Heart right ventricle (tissue), 16 donors: ENCODE measurements around the gene GRK5. TPM values are rescaled to one million over a fixed set of nuclear protein-coding genes. Genes with fewer than 3 reads are reported as not detected.

Experiments
- ATAC-seq, 8 donors: fragments of 200-7000 bp; cut with Tn5 transposase; one replicate each; pipeline ENCODE4 v1.9.1; 2020; ENCODE audit warnings: mild to moderate bottlenecking in 8 of 8, moderate library complexity in 8 of 8, moderate number of reproducible peaks in 1 of 8
- DNase-seq, 2 donors: peaks; one replicate each; pipeline ENCODE4 v3.0.0-alpha.2; 2020
- H3K27ac ChIP-seq, 10 donors: fragments of 200-600 bp; sonication (generic) in 2 of 10; one replicate each; pipeline versions ENCODE4 v1.5.0 to v1.8.0; 2020 to 2022; ENCODE audit warnings: mild to moderate bottlenecking in 3 of 10
- H3K27me3 ChIP-seq, 7 donors: fragments of 200-600 bp; one replicate each; pipeline ENCODE4 v1.8.0; 2021 to 2022; ENCODE audit warnings: mild to moderate bottlenecking in 2 of 7
- H3K36me3 ChIP-seq, 9 donors: fragments of 200-600 bp; sonication (generic) in 1 of 9; one replicate each; pipeline versions ENCODE4 v1.5.0 to v1.8.0; 2020 to 2022; ENCODE audit warnings: mild to moderate bottlenecking in 2 of 9
- H3K4me1 ChIP-seq, 9 donors: fragments of 200-600 bp; sonication (generic) in 1 of 9; one replicate each; pipeline versions ENCODE4 v1.5.0 to v1.8.0; 2020 to 2022; ENCODE audit warnings: mild to moderate bottlenecking in 4 of 9
- H3K4me3 ChIP-seq, 10 donors: fragments of 200-600 bp; sonication (generic) in 2 of 10; one replicate each; pipeline versions ENCODE4 v1.5.0 to v1.8.0; 2020 to 2022; ENCODE audit warnings: mild to moderate bottlenecking in 7 of 10, moderate library complexity in 2 of 10
- H3K9me3 ChIP-seq, 11 donors: fragments of 200-600 bp in 10 of 11; sonication (generic) in 2 of 11; one replicate each; pipeline versions ENCODE4 v1.5.0 to v1.8.0; 2013 to 2022; ENCODE audit warnings: mild to moderate bottlenecking in 2 of 11, control low read depth in 1 of 11, moderate library complexity in 1 of 11
- WGBS, 2 donors: extraction: QIAGEN DNeasy Blood & Tissue Kit; methylation state at CpG; one replicate each; pipeline ENCODE4 v1.1.7; 2013; ENCODE audit warnings: inconsistent platforms in 1 of 2; 5-methylcytosine and 5-hydroxymethylcytosine counted together
- intact Hi-C, 10 donors: fragments of 100-400 bp; cut with DNase I; formaldehyde crosslinking; loops; one replicate each; pipeline versions ENCODE4 v1.11.1 to v1.14.2; 2022
- polyA plus RNA-seq, 2 donors: library from polyadenylated mRNA; stranded (reverse); fragments of 200-250 nt; gene quantifications; one replicate each; pipeline ENCODE4 v1.2.3, GENCODE V29; 2013
- total RNA-seq, 10 donors: library from RNA; stranded (reverse); fragmentation: NEBNext Ultra II Directional in 3 of 10; extraction: Animal tissue kit (Norgen Biotek cat#: 25700) in 3 of 10; gene quantifications; one replicate each; pipeline versions ENCODE4 v1.2.1 to v1.2.4, GENCODE V29; 2021 to 2023
- TF ChIP-seq, protein P1 (sequence below), 9 donors: fragments of 200-600 bp; sonication (generic) in 2 of 9; IDR thresholded peaks; one replicate each; pipeline versions ENCODE4 v1.5.0 to v1.8.0; 2021 to 2022; ENCODE audit warnings: antibody characterized with exemption in 9 of 9, mild to moderate bottlenecking in 5 of 9, moderate library complexity in 1 of 9
- donor health status: Arrhythmogenic right ventricular cardiomyopathy.
- donor health status: ischemic (EF 13 %, LVEDD 7.1; RV severe dilation, severe dysfunction).
- donor health status: healthy with polysubstance abuse.
- donor health status: DM: no; HTN: yes; CAD: no.
- donor health status: DM: no; HTN: no; CAD: no.
- donor health status: ischemic (EF 25% LVEDD 6.9; RV normal size, moderate dysfunction).
- donor health status: ischemic (EF 25% LVEDD 5.7; RV mildly dilated, moderate dysfunction).
- donor health status: healthy.
- donor health status: DM: yes; HTN: yes; CAD: no.
- donor health status: Ischemic cardiomyopathy.
- donor health status: ischemic (EF 35%, LVEDD 5.7; RV mildly dilated, moderate dysfunction).
- donor health status: nonischemic (EF 11% LVEDD 7.7; RV severe dilation, severe dysfunction).
- donor health status: DM: yes; HTN: yes; CAD: no.
- donor health status: PGD.
- donor health status: ischemic (EF 29% LVEDD 5.4; RV normal size, mild dysfunction).
- donor health status: nonischemic (EF 23%, LVEDD 6.1; RV moderate dilation, normal function).

GRK5 gene
- total and polyA plus RNA-seq, 12 donors = 11.8 to 80.5 (median 26.6) TPM

DNA sequence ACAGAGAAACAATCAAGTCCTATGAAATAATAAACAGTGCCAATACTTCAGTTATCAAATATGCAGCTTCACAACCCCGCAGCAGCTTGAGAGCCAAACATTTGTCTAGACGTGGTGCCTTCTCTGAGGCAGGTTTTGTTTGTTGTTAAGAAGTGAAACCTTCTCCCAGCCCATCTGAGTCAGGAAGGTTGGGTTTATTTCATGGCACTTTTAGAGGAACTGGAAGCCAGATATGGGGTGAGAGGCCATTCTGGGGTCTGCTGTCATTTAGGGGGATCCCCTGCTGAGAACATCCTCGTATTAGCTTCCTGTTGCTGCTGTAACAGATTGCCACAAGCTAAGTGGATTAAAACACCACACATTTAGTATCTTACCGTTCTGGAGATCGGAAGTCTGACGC is 113.6 kb downstream of the GRK5 start:
- intact Hi-C loops = no loop called here
- WGBS, 2 donors = 68 to 87% methylated on average over 6 of the region's 6 CpGs
- Histone ChIP-seq H3K36me3 (peaks cover 0 to 4% (median 0%) of the 10 kb centered on the region in 9 donors), H3K27ac (no peak overlapping the region), H3K9me3 (peaks cover 0 to 4% (median 0%) of the 10 kb centered on the region in 11 donors), H3K4me1 (peaks cover 19 to 74% (median 54%) of the 10 kb centered on the region in 9 donors), H3K4me3 (no peak overlapping the region), H3K27me3 (no peaks in the 10 kb centered on the region)
- TF ChIP-seq, protein P1, sequence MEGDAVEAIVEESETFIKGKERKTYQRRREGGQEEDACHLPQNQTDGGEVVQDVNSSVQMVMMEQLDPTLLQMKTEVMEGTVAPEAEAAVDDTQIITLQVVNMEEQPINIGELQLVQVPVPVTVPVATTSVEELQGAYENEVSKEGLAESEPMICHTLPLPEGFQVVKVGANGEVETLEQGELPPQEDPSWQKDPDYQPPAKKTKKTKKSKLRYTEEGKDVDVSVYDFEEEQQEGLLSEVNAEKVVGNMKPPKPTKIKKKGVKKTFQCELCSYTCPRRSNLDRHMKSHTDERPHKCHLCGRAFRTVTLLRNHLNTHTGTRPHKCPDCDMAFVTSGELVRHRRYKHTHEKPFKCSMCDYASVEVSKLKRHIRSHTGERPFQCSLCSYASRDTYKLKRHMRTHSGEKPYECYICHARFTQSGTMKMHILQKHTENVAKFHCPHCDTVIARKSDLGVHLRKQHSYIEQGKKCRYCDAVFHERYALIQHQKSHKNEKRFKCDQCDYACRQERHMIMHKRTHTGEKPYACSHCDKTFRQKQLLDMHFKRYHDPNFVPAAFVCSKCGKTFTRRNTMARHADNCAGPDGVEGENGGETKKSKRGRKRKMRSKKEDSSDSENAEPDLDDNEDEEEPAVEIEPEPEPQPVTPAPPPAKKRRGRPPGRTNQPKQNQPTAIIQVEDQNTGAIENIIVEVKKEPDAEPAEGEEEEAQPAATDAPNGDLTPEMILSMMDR (IDR thresholded peaks at IDR 0.05) = no peak
- ATAC-seq (no peak), DNase-seq (no peak)

DNA sequence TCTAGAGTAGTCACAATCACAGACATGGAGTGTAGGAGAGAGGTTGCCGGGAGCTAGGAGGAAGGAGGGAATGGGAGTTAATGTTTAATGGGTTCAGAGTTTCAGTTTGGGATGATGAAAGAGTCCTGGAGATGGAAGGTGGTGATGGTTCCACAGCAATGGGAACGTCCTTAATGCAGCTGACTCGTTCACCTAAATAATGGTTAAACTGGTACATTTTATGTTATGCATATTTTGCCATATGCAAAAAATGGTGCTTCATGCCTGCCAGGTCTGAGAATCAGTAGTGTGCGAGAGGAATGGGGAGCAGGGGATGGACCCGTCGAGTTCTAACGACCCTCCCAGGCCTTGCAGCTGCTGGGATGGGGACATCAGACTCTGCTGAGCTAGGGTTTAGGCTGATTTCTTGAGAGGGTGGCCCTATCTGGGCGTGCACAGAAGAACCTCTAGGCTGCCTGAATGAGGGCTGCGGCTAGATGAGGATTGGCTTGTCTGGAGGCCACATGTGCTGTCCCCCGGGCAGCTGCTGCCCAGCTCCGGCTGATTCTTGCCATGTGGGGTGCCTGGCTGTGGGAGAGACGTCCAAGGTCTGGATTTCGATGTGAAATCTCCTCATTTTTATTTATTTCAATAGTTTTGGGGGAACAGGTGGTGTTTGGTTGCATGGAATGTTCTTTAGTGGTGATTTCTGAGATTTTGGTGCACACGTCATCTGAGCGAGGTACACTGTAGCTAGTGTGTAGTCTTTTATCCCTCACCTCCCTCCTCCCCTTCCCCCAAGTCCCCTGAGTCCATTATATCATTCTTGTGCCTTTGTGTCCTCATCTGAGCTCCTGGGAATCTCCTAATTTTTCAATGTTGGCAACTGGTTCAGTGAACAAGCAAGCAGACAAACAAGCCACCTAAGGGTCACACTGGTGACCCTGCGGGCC is 116.0 kb downstream of the GRK5 start:
- TF ChIP-seq, protein P1 (IDR thresholded peaks at IDR 0.05) = no peak
- intact Hi-C loops = no loop called here
- 74 to 88% methylated on average over 16 of the region's 16 CpGs for WGBS, 2 donors

DNA sequence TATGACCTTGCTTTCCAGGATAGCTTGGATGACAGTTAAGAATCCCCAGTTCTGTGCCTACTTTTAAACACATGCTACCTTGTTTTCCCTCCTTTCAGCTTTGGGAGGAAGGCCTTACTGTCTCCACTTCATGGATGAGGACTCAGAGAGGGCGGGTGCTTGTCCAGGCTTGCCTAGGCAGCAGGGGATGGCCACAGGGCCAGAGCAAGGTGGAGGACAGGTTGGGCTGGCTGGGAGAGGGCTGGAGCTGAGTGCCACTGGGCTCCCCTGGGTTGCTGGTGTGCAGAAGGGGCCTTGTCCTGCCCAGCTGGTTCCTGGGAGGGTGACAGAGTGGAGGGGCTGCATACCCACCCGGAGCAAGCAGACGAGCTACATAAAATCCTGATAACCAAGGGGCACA is 117.8 kb downstream of the GRK5 start:
- 86 to 88% methylated on average over 3 of the region's 3 CpGs for WGBS, 2 donors
- peaks cover 0 to 35% (median 19%) of the 10 kb centered on the region in 9 donors for H3K4me1 ChIP-seq
- intact Hi-C loops = no loop called here
- H3K4me3 ChIP-seq = no peak overlapping the region
- no peak for DNase-seq
- no peaks in the 10 kb centered on the region for H3K27me3 ChIP-seq
- H3K27ac ChIP-seq = no peak overlapping the region
- TF ChIP-seq, protein P1 (IDR thresholded peaks at IDR 0.05) = no peak
- peaks cover 0 to 4% (median 0%) of the 10 kb centered on the region in 11 donors for H3K9me3 ChIP-seq
- no peak for ATAC-seq
- peaks cover 0 to 29% (median 0%) of the 10 kb centered on the region in 9 donors for H3K36me3 ChIP-seq

More for the DNA sequence above, 116.0 kb downstream of the GRK5 start:
- DNase-seq (no peak), ATAC-seq (no peak)
- peaks cover 0 to 27% (median 0%) of the 10 kb centered on the region in 9 donors for H3K36me3 ChIP-seq
- no peak overlapping the region for H3K4me3 ChIP-seq
- H3K9me3 ChIP-seq = peaks cover 0 to 4% (median 0%) of the 10 kb centered on the region in 11 donors
- peaks cover 7 to 53% (median 34%) of the 10 kb centered on the region in 9 donors for H3K4me1 ChIP-seq
- H3K27ac ChIP-seq = no peak overlapping the region
- no peaks in the 10 kb centered on the region for H3K27me3 ChIP-seq

DNA sequence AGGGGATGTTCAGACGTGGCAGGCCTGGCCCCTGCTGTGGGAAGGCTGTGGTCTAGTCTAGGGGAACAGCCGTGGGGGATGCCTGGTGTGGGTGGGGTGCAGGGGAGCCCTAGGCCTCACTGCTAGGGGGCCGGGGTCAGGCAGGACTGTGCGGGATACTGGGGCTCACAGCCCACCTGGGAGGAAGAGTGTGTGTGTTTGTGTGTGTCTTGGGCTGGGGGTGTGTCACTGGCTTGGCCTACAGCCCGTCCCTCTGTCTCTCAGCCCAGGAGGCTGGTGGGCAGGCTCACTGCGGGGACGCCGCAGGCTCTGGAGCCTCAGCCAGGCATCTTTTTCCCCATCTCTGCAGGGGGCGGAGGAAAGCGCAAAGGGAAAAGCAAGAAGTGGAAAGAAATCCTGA is 118.8 kb downstream of the GRK5 start:
- peak in 1 of 8 donors; percentile 3 for ATAC-seq
- WGBS, 2 donors = 87 to 93% methylated on average over 10 of the region's 10 CpGs

More for the DNA sequence above, 118.8 kb downstream of the GRK5 start:
- TF ChIP-seq, protein P1 (IDR thresholded peaks at IDR 0.05) = no peak
- peaks cover 0 to 27% (median 0%) of the 10 kb centered on the region in 9 donors for H3K36me3 ChIP-seq
- H3K4me1 ChIP-seq = peaks cover 0 to 35% (median 22%) of the 10 kb centered on the region in 9 donors
- H3K27me3 ChIP-seq = no peaks in the 10 kb centered on the region
- intact Hi-C loops = no loop called here
- H3K27ac ChIP-seq = no peak overlapping the region
- H3K9me3 ChIP-seq = peaks cover 0 to 2% (median 0%) of the 10 kb centered on the region in 11 donors
- H3K4me3 ChIP-seq = no peak overlapping the region
- DNase-seq = no peak
